Left hindlimb (tissue), 1 donor: ENCODE measurements around the gene MACO1.
"Not testable (repeated sequence)": the region's sequence is repeated elsewhere in the genome, so short reads cannot be mapped to it uniquely, and the experiment has no call there.

Experiments
- DNase-seq: peaks from one replicate; pipeline ENCODE4 v3.0.0-alpha.2; 2018

Gene MACO1

DNA sequence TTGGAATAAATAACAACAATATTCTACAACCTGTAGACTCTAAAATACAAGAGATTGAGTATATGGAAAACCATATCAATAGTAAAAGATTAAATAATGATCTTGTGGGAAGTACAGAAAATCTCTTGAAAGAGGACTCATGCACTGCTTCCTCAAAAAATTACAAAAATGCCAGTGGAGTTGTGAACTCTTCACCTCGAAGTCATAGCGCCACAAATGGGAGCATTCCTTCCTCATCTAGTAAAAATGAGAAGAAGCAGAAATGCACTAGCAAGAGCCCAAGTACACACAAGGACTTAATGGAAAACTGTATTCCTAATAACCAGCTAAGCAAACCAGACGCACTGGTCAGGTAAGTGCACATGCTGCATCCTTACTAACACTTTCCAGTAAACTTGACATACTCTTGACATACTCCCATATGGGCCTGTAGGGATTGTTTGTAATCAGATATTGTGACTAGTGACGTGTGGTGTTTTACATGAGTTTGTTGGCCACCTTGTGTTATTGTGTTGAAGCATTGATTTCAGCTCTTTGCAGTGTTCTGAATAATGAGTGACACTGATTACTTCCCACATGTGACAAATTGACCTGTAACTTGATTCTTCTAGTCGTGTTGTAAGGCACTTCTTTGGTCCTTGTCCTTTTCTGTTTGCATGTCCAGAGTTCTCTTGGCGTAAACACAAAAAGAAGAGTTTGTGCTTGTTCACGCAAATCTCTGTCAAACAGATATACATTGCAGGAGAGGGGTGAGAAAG lies 28.0 kb downstream of the MACO1 start:
- DNase-seq: no peak

DNA sequence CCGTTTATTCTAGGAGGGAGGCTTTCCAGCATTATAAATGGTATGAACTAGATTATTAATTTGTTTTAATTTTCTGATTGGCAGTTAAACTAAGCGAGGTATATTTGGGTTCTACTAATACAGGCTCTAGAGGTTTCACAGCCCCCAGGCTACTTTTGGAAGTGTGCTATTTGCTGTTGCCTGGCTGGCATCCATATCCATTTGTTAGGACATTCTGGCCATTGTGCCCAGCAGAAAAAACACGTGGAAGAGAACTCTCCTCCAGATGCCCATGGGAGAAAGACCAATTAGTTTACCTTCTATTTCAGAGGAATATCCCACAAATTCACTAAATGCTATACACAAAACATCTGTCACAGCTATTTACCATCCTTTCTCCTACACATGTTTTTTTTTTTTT lies 29.3 kb downstream of the MACO1 start:
- no peak for DNase-seq

DNA sequence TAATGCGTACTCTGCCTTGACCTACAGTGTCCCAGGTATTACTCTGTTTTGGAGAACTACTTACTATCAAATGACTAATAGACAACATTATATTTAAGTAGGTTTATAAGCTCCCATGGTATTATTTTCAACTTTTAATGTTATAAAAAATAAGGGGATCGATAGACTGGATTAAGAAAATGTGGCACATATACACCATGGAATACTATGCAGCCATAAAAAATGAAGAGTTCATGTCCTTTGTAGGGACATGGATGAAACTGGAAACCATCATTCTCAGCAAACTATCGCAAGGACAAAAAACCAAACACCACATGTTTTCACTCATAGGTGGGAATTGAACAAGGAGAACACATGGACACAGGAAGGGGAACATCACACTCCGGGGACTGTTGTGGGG lies 30.1 kb downstream of the MACO1 start:
- not testable (repeated sequence) for DNase-seq

DNA sequence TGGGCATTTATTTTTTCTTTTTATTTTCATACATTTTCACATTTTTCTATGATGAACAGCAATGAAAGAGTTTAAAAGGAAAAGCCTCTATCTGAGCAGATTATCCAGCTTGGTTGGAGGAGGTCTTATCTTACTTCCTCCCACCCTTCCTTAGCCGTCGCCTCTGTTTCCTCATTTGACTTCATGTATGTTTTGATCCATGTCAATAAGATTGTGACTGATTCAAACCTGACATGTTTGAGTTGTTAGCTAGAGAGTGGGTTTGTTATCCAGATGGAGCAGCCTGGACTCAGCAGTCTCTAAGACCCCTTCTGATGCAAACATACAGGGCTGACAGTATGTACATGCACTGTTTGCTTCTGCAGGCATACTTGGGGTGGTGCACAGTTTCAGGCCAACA lies 31.2 kb downstream of the MACO1 start:
- no peak for DNase-seq

DNA sequence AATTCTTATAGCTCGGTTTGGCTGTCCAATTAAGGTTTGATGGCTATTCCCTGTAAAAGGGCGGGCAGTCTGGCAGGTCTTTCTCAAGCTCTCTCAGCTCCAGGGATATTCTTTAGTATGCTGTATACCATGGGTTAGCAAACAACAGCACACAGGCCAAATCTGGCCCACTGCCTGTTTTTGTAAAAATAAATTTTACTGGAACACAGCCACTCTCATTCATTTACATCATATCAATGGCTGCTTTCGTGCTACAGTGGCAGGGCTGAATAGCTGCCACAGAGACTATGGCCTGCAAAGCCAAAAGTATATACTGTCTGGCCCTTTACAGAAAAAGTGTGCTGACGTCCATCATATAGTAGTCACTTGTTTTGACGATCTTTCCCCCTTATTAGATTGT lies 32.0 kb downstream of the MACO1 start:
- DNase-seq: no peak

DNA sequence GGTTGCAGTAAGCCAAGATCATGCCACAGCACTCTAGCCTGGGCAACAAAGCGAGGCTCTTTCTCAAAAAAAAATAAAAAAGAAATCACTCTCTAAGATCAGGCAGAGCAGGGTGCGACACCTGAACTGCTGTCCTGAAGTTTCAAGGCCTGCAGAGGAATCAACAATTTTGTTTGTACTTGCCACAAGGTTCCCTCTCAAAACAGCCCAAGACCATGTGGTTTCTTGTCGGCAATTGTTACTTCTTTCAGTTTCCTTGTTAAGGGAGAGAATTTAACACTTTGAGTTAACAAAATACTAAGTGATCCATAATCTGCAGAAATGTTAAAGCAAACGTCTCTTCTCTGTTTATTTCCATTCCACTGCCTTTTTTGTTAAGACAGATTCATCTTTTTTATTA lies 36.5 kb downstream of the MACO1 start:
- no peak for DNase-seq

DNA sequence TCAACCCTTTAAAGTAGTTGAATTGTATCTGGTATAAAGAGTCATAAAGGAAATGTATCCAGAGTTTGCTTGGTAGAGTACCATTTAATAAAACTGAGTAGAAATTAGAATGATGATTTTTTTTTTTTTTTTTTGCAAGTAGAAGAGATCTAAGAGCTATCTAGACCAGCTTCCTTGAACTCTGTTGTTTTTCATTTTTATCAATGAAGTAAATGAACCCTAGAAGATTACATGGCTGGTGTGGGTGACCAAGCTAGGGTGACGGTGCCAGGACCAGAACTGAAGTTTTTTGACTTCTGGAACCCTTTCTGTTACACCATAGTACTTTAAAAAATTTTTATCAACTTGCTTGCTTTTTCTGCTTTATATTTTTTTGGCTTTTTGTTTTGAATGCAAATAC lies 36.9 kb downstream of the MACO1 start:
- no peak for DNase-seq

DNA sequence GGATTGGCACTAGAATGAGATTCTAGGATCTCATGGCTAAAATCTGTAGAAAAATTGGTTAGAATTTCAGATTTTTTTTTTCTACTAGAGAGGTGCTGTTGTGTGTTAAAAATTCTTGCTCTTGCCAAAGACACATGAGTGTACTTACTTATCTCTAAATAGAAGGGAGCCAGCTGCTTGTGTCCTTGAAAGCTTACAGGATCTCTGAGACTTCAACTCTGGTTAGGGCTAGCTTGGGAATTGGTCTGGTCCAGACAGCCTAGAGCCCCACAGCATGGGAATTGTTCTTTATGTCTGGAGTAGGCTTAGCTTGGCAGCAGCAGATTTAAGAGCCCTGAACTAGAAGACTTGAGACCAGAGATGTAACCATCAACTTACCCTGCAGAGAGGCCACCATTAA lies 37.3 kb downstream of the MACO1 start:
- DNase-seq: no peak

DNA sequence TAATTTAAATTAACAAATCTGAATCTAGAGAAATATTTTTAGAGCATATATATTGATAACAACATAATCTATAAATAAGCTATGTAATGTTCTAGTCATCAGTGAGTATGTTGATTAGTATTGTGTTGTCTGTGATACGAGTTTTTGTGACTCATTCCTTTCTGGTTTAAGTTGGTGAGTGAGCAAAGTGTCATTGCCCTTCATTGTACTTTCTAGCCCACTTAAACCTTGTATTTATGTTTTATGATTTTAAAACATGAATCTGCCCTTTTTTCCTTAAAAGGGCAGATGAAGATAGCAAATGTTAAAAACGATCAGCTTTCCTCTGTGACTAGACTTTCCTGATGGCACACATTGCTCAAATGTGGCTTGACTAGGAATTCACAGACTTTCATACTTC lies 38.5 kb downstream of the MACO1 start:
- no peak for DNase-seq

DNA sequence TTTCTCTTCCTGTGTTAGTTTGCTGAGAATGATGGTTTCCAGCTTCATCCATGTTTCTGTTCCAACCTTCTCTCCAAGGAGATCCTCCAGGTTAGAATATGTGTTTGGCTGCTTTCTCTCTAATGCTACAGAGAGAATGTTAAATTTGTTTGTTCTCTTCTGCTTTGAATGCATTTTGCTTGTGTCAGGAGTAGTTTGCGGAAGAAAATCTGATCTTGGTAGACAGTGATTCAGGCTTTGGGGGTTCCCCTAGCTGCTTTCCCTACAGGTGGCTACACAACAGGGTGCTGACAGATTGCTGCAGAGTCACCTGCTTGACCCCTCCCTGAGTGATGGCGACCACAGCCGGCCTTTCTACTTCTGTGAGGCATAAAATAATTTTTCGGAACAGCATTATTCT lies 41.8 kb downstream of the MACO1 start:
- DNase-seq: no peak

DNA sequence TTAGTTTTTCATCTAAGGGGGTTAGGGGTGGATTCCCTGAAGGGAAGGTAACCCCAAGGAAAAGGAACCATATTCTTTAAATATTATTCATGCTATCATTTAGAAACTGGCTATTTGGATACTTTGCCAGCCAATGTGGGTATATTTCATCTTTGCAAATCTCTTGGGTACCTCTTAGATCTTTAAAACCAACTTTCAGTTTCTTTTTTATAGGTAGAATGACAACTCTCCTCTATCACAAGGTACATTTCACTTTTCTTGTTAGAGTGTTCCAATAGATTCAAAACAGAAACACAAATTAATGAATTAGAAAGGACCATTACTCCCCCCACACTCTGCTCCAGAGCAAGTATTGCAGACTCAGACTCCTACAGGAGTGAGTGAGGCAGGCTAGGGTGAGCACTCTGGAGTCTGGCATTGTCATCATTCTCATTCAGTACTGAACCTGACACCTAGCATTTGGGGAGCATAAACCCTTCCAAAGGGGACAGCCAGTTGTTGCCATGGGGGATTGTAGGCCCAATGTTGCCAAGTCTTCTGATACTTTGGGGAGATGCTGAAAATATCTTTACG lies 43.0 kb downstream of the MACO1 start:
- no peak for DNase-seq

DNA sequence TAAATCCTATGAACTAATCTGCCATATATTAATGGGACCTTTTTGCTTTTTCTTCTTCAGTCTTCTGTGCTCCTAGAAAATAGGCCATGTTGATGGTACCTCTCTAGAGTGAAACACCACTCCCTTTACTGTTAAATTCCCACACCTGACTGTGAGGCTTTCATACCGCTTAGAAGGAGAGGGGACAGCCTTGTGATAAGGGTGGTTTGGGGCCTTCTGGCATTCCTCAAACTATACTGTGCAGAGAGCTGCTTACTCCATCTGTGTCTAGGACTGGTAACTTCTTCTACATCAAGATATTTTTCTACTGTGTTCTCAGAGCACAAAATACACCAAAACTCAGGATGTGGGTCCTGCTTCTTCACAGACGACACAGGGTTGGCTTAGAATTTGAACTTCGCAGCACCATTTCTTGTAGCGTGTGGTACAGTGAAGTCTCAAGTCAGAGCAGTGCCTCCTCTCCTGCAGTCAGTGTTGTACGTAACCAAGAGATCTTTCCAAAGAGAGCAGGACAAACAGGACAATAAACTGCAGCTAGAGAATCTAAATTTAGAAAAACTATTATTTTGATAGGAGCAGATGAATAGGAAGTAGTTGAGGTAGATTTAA lies 43.8 kb downstream of the MACO1 start:
- DNase-seq: no peak

DNA sequence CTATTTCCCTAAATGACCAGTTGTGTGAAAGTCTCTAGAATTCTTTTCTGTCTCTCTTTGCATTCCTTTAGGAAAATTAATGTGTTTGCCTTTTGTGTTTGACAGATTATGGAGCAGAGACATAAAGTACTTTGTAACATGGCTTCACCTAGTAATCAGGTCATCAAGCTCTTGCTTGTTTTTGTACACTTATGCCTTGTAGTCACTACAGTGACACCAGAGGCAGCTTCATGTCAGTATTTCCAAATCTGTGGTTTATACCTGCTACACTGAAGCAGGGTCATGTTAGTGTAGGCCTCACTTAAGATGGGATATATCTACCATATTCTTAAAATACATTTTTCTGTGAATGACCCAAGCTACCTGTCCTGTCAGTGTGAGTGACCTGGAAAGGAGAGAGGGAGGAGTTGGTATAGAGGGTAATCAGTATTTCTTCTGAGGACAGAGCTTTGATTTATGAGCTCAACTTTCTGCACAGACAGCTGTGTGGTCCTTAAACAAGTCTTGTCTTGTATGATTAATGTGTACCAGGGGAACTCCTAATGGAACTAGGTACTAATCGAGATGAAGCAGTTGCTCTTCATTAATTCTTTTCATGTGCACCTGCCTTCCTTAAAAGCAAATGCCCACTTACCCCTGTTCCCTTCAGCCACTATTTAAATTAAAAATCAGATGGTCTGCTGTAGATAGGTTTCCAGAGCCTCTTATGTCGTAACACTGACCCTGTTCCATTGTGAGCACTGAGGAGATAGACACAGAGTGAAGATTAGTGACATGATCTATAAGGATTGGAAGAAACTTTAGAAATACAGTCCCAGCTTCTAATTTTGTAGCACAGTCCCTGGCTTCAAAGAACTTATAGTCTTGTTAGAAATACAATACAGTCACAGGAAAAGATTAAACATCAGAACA lies 45.7 kb downstream of the MACO1 start:
- DNase-seq: no peak

DNA sequence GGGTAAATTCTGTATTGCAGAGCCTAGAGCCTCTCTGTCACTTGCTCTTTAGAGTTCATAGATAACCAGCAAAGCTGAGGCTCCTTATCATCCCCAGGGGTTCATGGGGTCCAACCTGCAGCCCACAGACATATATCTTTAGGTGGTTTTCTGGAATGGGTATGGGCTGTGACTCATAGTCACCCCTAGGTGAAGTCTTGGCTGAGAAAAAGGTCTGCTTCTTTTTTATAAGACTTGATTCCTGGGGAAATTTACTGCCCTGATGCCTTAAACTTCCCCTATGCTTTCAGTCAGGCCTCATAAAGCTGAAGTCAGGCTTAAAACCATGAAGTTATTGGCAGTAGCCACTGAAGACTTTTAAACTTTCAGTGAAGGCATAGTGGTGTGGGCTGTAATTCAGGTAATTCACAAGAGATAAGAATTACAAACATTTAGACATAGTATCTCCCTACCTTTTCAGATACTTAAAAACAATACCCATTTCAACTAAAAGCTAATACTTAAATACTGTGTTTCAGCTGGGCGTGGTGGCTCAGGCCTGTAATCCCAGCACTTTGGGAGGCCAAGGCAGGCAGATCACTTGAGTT lies 46.8 kb downstream of the MACO1 start:
- DNase-seq: no peak

DNA sequence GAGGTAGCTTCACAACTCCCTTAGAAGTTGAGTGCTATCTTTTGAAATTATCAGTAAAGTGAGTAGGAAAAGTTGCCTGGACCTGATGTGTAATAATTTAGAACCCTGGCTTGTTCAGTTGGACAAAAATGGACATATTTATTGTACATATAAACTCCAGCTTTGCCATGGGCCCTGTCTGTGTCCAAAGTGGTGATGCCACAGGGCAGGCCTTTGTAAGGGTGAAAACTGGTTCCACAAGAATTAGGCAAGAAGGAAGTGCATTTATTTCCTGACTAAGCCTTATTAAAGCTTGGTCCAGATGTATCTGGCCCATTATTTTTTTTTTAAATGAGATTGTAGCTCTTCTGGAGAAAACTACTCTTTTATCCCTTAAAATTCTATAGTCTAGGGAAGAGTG lies 47.9 kb downstream of the MACO1 start:
- DNase-seq: no peak

DNA sequence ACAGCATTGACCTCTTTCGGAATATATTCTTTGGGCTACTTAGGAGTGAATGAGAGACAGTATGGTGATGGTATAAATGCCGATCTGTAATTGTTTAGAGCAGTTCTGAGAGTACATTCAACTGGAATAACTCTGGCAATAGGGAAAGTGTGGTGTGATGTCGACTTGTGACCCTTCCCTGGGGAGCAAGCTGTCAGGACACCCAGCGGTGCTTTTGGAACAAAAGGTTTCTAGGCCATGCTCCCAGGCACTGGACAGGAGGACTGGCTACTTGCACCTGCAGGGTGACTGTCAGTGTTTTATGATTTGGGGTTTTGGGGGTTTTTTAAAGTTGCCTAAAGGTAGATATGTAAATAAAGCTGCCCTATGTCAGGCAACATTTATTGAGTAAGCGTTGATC lies 50.9 kb downstream of the MACO1 start:
- DNase-seq: no peak

DNA sequence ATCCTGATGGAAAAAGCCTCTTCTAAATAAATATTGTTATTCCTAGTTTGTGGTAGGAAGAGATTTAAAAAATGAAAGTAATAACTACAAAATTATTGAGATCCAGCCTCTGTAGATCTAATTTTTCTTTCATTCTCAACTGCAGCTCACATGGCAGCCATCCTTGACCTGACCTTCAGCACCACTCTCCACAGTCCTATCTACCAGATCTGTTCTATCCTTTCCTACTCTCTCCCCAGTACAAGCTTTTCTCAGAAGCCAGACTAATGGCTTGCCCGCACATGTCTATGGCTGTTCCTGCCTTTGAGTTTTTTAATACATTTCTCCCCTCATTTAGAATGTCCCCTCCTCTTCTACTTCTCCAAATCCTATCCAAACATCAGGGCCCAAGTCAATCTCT lies 51.5 kb downstream of the MACO1 start:
- DNase-seq: no peak

DNA sequence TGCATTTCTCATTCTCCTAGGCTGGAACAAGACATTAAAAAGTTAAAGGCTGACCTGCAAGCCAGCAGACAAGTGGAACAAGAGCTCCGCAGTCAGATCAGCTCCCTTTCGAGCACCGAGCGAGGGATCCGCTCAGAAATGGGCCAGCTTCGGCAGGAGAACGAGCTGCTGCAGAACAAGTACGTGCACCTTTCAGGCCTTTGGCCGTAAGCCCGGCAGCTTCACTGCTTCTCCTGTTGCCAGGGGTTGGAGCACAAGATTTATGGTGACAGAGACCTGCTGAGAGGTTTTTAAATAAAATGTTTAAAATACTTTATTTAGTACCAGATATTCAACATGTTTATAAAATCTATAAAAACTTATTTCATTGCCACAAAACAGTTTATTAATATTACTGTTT lies 53.4 kb downstream of the MACO1 start:
- DNase-seq: no peak

DNA sequence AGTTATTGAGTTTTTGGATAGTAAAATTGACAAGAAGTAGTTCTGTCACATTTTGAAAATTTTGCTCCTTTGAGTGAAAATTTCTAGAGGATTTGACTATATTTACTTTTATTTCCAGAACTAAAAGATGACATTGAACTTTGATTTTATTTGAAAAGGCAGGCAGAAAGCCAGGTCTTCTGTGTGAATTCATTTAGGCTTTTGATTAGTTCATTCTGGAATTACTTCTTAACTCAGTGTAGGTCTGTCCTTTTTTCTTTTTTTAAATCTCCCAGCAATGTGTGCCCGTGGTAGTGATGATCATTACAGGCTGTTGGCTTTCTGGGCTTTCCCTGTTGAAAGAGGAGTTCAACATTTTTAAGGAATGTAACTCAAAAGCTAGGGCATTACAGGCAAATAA lies 53.8 kb downstream of the MACO1 start:
- no peak for DNase-seq

DNA sequence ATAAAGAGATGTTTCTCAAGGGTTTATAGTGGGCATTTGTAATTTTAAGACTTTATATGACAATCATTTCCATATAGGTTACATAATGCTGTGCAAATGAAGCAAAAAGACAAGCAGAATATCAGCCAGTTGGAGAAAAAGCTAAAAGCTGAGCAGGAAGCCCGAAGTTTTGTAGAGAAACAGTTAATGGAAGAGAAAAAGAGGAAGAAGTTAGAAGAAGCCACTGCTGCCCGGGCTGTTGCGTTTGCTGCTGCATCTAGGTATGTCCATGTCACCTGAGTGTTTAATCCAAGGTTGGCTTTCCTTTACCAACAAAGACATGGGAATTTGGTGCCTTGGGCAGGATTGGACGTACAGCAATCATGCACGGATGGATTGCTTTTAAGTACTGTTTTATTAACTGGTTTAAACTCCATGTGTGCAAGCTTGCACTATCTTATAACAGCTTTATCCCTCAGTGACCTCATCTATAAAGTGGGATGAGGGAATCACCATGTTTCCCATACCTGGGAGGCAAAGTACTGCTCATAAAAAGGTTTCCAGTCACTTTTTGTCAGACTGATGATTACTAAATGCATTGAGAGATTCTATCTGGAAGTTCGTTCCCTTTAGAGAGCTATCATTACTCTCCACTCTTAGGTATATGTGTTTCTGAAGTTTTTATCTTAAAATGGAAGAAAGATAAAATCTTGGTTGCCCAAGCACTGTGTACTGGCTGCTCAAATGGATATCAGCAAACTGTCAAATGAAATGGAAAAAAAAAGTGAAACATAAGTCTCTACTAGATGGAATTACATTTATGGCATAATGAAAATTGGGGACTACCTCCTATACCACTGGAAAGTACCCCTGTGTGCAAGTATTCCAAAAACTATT lies 55.1 kb downstream of the MACO1 start:
- no peak for DNase-seq

DNA sequence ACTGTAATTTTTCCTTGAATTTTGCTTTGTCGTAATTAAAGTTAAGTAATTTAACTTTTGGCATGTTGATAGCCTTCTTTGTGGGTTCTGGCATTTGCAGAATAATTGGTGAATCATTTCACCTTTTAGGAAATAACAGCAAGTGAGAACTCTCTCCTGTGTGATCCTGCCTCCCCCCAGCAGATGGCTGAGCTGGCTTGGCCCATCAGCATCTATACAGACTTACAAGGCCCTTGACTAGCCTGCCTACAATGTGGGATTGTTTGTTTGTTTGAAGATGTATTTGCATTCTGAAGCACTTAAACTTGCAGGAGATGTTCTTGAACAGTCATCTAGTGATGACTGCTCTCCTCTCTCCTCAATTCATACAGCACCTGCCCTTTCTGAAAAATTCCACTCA lies 55.9 kb downstream of the MACO1 start:
- DNase-seq: no peak

DNA sequence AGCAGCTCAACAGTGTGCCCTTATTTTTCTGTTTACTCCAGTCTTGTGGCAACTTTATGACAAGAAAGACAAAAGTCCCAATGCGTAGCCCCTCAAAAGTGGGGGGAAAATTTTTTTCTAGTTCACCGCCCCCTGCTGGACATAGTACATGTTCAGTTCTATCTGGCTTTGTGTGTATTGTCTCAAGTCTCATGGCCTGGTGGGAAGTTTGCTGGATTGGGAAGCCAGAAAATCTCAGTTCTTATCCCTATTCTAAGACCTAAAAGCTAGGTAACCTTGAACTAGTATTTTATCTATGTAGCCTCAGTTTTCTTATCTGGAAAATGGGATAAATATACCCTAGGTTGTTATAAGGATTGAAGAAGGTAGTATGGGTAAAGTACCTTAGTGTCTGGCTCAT lies 56.9 kb downstream of the MACO1 start:
- DNase-seq: no peak
